Measurements from ENCODE around the gene SDCCAG8.

SDCCAG8 gene

DNA sequence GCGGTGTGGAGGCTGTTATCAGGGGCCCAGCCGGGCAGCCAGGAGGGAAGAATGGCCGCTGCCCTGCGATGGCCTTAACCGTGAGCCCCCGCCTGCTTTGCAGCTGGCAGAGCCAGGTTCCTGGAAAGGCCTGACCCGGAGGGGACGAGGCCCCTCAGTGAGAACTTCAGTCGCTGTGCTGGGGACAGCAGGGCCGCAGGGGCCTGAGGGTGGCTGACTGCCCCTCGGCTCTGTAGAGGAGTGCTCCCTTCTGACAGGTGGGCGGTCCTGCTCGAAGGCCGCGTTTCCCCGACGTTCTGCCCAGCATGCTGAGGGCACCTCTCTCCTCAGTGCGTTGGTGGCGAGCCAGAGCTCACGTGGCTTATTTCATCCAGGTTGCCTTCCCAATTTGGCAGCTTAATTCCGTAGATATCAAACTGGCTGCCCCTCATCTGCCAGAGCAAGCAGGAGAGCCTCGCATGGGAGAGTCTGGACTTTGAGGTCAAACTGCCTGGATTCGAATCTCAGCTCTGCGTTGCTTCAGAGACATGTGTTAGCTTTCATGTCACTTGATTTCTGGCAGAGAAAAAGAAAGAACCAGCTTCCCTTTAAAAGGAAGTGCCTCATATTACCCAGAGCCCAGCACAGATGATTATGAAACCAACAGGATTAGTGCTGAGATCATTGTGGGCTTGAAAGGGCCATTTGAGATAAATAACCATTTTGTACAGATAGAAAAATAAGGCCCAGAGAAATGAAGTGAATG, 239.8 kb downstream of the SDCCAG8 start:
- TF ChIP-seq, protein P1, sequence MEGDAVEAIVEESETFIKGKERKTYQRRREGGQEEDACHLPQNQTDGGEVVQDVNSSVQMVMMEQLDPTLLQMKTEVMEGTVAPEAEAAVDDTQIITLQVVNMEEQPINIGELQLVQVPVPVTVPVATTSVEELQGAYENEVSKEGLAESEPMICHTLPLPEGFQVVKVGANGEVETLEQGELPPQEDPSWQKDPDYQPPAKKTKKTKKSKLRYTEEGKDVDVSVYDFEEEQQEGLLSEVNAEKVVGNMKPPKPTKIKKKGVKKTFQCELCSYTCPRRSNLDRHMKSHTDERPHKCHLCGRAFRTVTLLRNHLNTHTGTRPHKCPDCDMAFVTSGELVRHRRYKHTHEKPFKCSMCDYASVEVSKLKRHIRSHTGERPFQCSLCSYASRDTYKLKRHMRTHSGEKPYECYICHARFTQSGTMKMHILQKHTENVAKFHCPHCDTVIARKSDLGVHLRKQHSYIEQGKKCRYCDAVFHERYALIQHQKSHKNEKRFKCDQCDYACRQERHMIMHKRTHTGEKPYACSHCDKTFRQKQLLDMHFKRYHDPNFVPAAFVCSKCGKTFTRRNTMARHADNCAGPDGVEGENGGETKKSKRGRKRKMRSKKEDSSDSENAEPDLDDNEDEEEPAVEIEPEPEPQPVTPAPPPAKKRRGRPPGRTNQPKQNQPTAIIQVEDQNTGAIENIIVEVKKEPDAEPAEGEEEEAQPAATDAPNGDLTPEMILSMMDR (IDR thresholded peaks at IDR 0.05): no peak

DNA sequence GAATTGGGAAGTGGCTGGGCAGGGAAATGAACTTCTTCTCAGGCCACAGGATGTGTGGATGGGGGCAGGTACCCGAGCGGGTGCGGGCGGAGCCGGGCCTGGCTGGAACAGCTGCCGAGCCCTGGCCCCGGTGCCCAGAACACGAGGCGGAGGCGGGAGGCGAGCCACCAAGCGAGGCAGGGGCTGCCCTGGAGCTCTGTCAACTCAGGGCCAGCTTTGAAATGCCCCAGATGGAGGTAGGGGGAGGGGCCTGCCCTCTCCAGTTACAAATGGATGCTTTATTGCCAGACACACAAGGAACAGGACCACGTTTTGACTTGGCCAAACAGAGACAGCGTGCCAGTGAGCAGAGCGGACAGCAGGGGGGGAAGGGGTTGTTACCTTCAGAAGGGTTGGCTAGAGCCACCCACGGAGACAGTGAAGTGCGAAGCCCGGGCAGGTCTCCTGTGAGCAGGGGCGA, 240.4 kb downstream of the SDCCAG8 start:
- TF ChIP-seq, protein P1 (IDR thresholded peaks at IDR 0.05): no peak

DNA sequence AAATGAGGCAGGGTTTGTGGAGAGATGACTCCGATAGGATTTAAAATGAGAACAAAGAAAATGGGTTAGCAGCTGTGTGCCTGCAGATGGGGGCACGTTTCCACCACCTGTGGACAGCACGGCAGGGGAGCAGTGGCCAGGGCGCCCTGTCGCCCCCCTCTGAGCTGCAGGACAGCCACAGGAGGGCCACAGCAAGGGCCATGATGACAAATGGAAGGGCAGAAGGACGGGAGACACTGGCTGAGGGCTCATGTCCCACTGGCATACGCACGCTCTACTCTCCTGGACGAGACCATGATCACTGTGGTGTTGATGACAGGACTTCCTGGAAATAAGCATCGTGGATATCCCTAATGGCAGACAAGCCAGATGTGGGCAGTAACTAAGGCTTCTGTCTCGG, 241.0 kb downstream of the SDCCAG8 start:
- TF ChIP-seq, protein P1 (IDR thresholded peaks at IDR 0.05): no peak

DNA sequence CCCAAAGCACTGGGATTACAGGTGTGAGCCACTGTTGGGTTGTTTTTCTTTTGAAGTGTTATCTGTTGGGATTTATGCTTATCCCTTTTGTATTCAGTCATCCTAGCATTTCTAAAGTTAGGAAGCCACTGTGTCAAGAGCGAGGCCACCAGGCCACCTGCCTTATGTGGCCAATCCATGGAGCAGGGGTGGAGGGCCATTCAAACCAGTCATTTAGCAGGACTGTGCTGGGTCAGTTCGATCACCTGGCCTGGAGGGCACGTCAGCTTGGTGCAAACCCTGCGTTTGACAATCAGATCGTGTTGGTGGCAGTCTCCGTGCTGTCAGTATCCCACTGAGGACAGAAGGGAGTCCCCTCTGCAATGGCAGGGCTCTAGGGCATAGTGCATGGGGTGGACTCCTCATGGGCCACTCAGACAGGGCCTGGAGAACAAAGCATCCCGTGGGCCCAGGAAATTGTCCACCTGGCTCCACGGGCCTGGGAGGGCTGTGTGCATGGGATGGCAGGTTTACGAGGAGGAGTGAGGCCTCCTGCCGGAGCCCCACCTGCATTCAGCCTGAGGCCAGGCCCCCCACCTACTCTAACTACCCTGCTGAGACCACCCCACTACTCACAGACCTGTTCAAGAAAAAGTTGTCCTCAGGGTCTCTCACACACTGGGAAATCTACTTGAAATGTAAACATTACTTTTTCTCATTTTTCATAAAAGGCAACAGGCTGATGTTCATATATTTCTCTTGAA, 242.3 kb downstream of the SDCCAG8 start:
- TF ChIP-seq, protein P1 (IDR thresholded peaks at IDR 0.05): no peak

DNA sequence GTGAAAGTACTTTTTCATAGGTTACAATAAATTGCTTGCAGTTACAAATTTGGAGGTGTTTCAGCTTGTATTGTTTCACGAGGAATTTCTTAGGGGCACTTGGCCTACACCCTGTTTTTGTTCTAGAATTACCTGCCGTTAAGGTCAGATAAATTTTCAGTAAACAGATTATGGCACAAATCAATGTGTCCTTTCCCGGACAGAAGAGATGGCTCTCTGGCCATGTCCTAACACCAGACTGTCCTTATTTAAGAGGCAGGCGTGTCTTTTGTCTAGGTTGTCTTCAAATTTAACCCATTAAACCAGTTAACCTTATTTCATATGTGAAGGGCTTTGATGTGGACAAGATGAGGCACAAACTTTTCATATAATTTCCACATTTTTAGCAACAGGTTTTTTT, 243.4 kb downstream of the SDCCAG8 start:
- TF ChIP-seq, protein P1 (IDR thresholded peaks at IDR 0.05): no peak

DNA sequence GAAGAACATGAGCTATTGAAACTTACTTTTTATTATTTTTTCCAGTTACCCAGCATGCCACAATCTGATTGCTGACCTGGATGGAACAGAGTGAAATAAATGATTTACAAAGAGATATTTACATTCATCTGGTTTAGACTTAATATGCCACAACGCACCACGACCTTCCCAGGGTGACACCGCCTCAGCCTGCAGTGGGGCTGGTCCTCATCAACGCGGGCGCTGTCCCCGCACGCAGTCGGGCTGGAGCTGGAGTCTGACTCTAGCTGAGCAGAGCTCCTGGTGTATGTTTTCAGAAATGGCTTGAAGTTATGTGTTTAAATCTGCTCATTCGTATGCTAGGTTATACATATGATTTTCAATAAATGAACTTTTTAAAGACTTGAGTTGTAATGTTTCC, 243.9 kb downstream of the SDCCAG8 start:
- TF ChIP-seq, protein P1 (IDR thresholded peaks at IDR 0.05): no peak

DNA sequence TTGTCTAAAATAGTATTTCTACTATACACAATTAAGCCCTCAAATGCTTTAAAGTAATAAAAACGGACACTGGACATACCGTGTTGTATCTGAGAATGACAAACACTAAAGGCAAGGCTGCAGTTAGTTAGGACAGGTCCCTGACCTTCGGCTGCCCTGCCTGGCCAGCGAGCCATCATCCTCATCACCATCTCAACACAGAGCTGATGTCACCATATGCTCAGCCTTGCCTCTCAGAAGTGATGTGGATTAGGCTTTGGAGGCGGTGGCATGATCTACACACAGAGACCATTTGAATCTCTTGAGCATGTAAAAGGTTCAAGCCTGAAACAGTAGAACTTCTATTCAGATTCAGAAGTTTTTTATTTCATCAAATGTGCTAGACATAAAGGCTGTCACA, 244.7 kb downstream of the SDCCAG8 start:
- TF ChIP-seq, protein P1 (IDR thresholded peaks at IDR 0.05): no peak
